WTC11 (cell line): Measurements from ENCODE around the gene BRSK2. TPM values are rescaled to one million over a fixed set of nuclear protein-coding genes. Genes with fewer than 3 reads are reported as not detected.

Source experiments
- ATAC-seq: fragments of 200-7000 bp; cut with Tn5 transposase; 2 replicates; pipeline ENCODE4 v1.10.0; 2021; ENCODE audit warnings: mild to moderate bottlenecking, moderate library complexity
- CTCF ChIA-PET: fragments of 300-600 bp; sonication (Branson Sonifier 250); formaldehyde crosslinking; loops from one replicate; lab custom pipeline; 2021; ENCODE audit warnings: antibody characterized with exemption; lab: Charles Lee
- POLR2A ChIA-PET: fragments of 350-600 bp; sonication (Branson Sonifier 250); formaldehyde crosslinking; loops from one replicate; lab custom pipeline; 2021; ENCODE audit warnings: antibody characterized with exemption; lab: Charles Lee
- DNase-seq: peaks from one replicate; pipeline ENCODE4 v3.0.0; 2021; ENCODE audit warnings: low spot score
- H3K27ac Mint-ChIP-seq: 2 replicates; pipeline ENCODE4 v1.8.0; 2021; ENCODE audit warnings: mixed read lengths
- H3K27me3 Mint-ChIP-seq: 2 replicates; pipeline ENCODE4 v1.8.0; 2021; ENCODE audit warnings: low read depth, mild to moderate bottlenecking, moderate library complexity, mixed read lengths
- H3K36me3 Mint-ChIP-seq: 2 replicates; pipeline ENCODE4 v1.8.0; 2021; ENCODE audit warnings: mixed read lengths
- H3K4me1 Mint-ChIP-seq: 2 replicates; pipeline ENCODE4 v1.8.0; 2022; ENCODE audit warnings: mixed read lengths
- H3K4me3 Mint-ChIP-seq: 2 replicates; pipeline ENCODE4 v1.8.0; 2021; ENCODE audit warnings: mild to moderate bottlenecking, moderate library complexity, mixed read lengths
- H3K9me3 Mint-ChIP-seq: 2 replicates; pipeline ENCODE4 v1.8.0; 2021; ENCODE audit warnings: mixed read lengths
- ATF6 ChIP-seq: sonication (generic); formaldehyde crosslinking; IDR thresholded peaks from 2 replicates; pipeline ENCODE4 v1.8.1; 2023; ENCODE audit warnings: mild to moderate bottlenecking, missing genetic modification reagents
- CREM ChIP-seq: sonication (generic); formaldehyde crosslinking; IDR thresholded peaks from 2 replicates; pipeline ENCODE4 v1.8.1; 2022; ENCODE audit warnings: mild to moderate bottlenecking, missing genetic modification reagents, moderate library complexity
- ELF4 ChIP-seq: sonication (generic); formaldehyde crosslinking; IDR thresholded peaks from 2 replicates; pipeline ENCODE4 v1.8.1; 2022; ENCODE audit warnings: low read depth, mild to moderate bottlenecking, moderate library complexity, missing genetic modification reagents
- ESRRA ChIP-seq: sonication (generic); formaldehyde crosslinking; IDR thresholded peaks from 2 replicates; pipeline ENCODE4 v1.8.1; 2022; ENCODE audit warnings: mild to moderate bottlenecking, missing genetic modification reagents, borderline replicate concordance
- FOXP1 ChIP-seq: sonication (generic); formaldehyde crosslinking; IDR thresholded peaks from 2 replicates; pipeline ENCODE4 v1.8.0; 2022; ENCODE audit warnings: missing genetic modification reagents, mild to moderate bottlenecking, moderate library complexity, borderline replicate concordance
- JAZF1 ChIP-seq: fragments of 250-450 bp; sonication (Bioruptor Pico); IDR thresholded peaks from 2 replicates; pipeline ENCODE4 v1.9.0; 2021; ENCODE audit warnings: moderate library complexity, mild to moderate bottlenecking, inconsistent platforms
- JUN ChIP-seq: sonication (generic); formaldehyde crosslinking; IDR thresholded peaks from 2 replicates; pipeline ENCODE4 v1.8.0; 2023; ENCODE audit warnings: mild to moderate bottlenecking, missing genetic modification reagents
- NFATC4 ChIP-seq: fragments of 250-450 bp; sonication (Bioruptor Pico); IDR thresholded peaks from 2 replicates; pipeline ENCODE4 v1.9.0; 2021; ENCODE audit warnings: mild to moderate bottlenecking
- OVOL2 ChIP-seq: fragments of 250-450 bp; sonication (Bioruptor Pico); IDR thresholded peaks from 2 replicates; pipeline ENCODE4 v1.9.0; 2021; ENCODE audit warnings: mild to moderate bottlenecking, borderline replicate concordance
- PRRX2 ChIP-seq: fragments of 250-450 bp; sonication (Bioruptor Pico); IDR thresholded peaks from 2 replicates; pipeline ENCODE4 v1.8.0; 2021; ENCODE audit warnings: mild to moderate bottlenecking
- TCF7 ChIP-seq: sonication (generic); formaldehyde crosslinking; IDR thresholded peaks from 2 replicates; pipeline ENCODE4 v1.8.0; 2022; ENCODE audit warnings: mild to moderate bottlenecking, low read depth, missing genetic modification reagents, moderate library complexity
- ZBTB43 ChIP-seq: sonication (generic); formaldehyde crosslinking; IDR thresholded peaks from 2 replicates; pipeline ENCODE4 v1.8.1; 2023; ENCODE audit warnings: mild to moderate bottlenecking, missing genetic modification reagents
- ZNF121 ChIP-seq: sonication (generic); formaldehyde crosslinking; IDR thresholded peaks from 2 replicates; pipeline ENCODE4 v1.8.0; 2023; ENCODE audit warnings: missing genetic modification reagents
- ZNF423 ChIP-seq: fragments of 250-450 bp; sonication (Bioruptor Pico); IDR thresholded peaks from 2 replicates; pipeline ENCODE4 v2.1.2; 2022; ENCODE audit warnings: mild to moderate bottlenecking, moderate library complexity
- ZNF671 ChIP-seq: fragments of 250-450 bp; sonication (Bioruptor Pico); IDR thresholded peaks from 2 replicates; pipeline ENCODE4 v1.8.0; 2021; ENCODE audit warnings: mild to moderate bottlenecking
- total RNA-seq: library from RNA; stranded (reverse); gene quantifications from 3 replicates; pipeline ENCODE4 v1.2.3, GENCODE V29; 2021
- TF ChIP-seq, protein P1 (sequence below): fragments of 250-450 bp; sonication (Bioruptor Pico); IDR thresholded peaks from 2 replicates; pipeline ENCODE4 v1.9.0; 2021; ENCODE audit warnings: mild to moderate bottlenecking, borderline replicate concordance
- TF ChIP-seq, protein P2 (sequence below): sonication (generic); formaldehyde crosslinking; IDR thresholded peaks from 2 replicates; pipeline ENCODE4 v1.8.0; 2022; ENCODE audit warnings: mild to moderate bottlenecking, missing genetic modification reagents
- TF ChIP-seq, protein P3 (sequence below): sonication (generic); formaldehyde crosslinking; IDR thresholded peaks from 2 replicates; pipeline ENCODE4 v1.8.1; 2022; ENCODE audit warnings: mild to moderate bottlenecking, moderate library complexity, missing genetic modification reagents
- TF ChIP-seq, protein P4 (sequence below): fragments of 250-450 bp; sonication (Bioruptor Pico); IDR thresholded peaks from 2 replicates; pipeline ENCODE4 v1.9.0; 2021; ENCODE audit warnings: mild to moderate bottlenecking

The BRSK2 gene
- total RNA-seq, 1 experiment from 2014 or later = 34.5 TPM

GRCh38 chr11:1499261-1499890 is 109.6 kb downstream of the BRSK2 start:
- Mint-ChIP-seq H3K9me3 (peaks cover 21% of the 10 kb centered on the region), H3K27ac (no peak overlapping the region), H3K27me3 (no peaks in the 10 kb centered on the region; the same call in 1 of the 2 replicates), H3K4me3 (no peak overlapping the region), H3K4me1 (peaks cover 16% of the 10 kb centered on the region), H3K36me3 (peaks cover 20% of the 10 kb centered on the region)
- ATAC-seq (no peak), DNase-seq (no peak)
- no peak for TF ChIP-seq PRRX2
- TF ChIP-seq, protein P1, sequence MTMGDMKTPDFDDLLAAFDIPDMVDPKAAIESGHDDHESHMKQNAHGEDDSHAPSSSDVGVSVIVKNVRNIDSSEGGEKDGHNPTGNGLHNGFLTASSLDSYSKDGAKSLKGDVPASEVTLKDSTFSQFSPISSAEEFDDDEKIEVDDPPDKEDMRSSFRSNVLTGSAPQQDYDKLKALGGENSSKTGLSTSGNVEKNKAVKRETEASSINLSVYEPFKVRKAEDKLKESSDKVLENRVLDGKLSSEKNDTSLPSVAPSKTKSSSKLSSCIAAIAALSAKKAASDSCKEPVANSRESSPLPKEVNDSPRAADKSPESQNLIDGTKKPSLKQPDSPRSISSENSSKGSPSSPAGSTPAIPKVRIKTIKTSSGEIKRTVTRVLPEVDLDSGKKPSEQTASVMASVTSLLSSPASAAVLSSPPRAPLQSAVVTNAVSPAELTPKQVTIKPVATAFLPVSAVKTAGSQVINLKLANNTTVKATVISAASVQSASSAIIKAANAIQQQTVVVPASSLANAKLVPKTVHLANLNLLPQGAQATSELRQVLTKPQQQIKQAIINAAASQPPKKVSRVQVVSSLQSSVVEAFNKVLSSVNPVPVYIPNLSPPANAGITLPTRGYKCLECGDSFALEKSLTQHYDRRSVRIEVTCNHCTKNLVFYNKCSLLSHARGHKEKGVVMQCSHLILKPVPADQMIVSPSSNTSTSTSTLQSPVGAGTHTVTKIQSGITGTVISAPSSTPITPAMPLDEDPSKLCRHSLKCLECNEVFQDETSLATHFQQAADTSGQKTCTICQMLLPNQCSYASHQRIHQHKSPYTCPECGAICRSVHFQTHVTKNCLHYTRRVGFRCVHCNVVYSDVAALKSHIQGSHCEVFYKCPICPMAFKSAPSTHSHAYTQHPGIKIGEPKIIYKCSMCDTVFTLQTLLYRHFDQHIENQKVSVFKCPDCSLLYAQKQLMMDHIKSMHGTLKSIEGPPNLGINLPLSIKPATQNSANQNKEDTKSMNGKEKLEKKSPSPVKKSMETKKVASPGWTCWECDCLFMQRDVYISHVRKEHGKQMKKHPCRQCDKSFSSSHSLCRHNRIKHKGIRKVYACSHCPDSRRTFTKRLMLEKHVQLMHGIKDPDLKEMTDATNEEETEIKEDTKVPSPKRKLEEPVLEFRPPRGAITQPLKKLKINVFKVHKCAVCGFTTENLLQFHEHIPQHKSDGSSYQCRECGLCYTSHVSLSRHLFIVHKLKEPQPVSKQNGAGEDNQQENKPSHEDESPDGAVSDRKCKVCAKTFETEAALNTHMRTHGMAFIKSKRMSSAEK (CRISPR knock-in tag) = no peak
- no peak for TF ChIP-seq TCF7 (CRISPR knock-in tag)
- TF ChIP-seq JUN (CRISPR knock-in tag) = no peak
- TF ChIP-seq, protein P2, sequence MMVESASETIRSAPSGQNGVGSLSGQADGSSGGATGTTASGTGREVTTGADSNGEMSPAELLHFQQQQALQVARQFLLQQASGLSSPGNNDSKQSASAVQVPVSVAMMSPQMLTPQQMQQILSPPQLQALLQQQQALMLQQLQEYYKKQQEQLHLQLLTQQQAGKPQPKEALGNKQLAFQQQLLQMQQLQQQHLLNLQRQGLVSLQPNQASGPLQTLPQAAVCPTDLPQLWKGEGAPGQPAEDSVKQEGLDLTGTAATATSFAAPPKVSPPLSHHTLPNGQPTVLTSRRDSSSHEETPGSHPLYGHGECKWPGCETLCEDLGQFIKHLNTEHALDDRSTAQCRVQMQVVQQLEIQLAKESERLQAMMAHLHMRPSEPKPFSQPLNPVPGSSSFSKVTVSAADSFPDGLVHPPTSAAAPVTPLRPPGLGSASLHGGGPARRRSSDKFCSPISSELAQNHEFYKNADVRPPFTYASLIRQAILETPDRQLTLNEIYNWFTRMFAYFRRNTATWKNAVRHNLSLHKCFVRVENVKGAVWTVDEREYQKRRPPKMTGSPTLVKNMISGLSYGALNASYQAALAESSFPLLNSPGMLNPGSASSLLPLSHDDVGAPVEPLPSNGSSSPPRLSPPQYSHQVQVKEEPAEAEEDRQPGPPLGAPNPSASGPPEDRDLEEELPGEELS (CRISPR knock-in tag) = no peak
- TF ChIP-seq, protein P3, sequence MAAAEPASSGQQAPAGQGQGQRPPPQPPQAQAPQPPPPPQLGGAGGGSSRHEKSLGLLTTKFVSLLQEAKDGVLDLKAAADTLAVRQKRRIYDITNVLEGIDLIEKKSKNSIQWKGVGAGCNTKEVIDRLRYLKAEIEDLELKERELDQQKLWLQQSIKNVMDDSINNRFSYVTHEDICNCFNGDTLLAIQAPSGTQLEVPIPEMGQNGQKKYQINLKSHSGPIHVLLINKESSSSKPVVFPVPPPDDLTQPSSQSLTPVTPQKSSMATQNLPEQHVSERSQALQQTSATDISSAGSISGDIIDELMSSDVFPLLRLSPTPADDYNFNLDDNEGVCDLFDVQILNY (CRISPR knock-in tag) = no peak
- TF ChIP-seq NFATC4 (CRISPR knock-in tag) = no peak
- no peak for TF ChIP-seq JAZF1 (CRISPR knock-in tag)
- TF ChIP-seq FOXP1 (CRISPR knock-in tag) = no peak
- no peak for TF ChIP-seq ESRRA (CRISPR knock-in tag)
- TF ChIP-seq OVOL2 (CRISPR knock-in tag) = no peak
- TF ChIP-seq ZBTB43 (CRISPR knock-in tag) = no peak
- no peak for TF ChIP-seq ELF4
- TF ChIP-seq ZNF423 (CRISPR knock-in tag) = no peak
- TF ChIP-seq ZNF121 (CRISPR knock-in tag) = no peak
- TF ChIP-seq, protein P4, sequence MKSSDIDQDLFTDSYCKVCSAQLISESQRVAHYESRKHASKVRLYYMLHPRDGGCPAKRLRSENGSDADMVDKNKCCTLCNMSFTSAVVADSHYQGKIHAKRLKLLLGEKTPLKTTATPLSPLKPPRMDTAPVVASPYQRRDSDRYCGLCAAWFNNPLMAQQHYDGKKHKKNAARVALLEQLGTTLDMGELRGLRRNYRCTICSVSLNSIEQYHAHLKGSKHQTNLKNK (CRISPR knock-in tag) = no peak
- no peak for TF ChIP-seq ZNF671 (CRISPR knock-in tag)
- no peak for TF ChIP-seq ATF6
- no peak for TF ChIP-seq CREM (CRISPR knock-in tag)
- ChIA-PET POLR2A (no interaction called here), CTCF (no interaction called here)
